Karpas-422 (cell line): ENCODE data around the gene OR10A5. TPM values are rescaled to one million over a fixed set of nuclear protein-coding genes. Genes with fewer than 3 reads are reported as not detected.
A peak's percentile ranks its signal among the peaks of the same experiment; 100 is the strongest.
"Not testable (repeated sequence)": the region's sequence is repeated elsewhere in the genome, so short reads cannot be mapped to it uniquely, and the experiment has no call there.

ENCODE experiments used
- DNase-seq: peaks from one replicate; pipeline ENCODE4 v3.0.0-alpha.2; 2015
- H2AFZ ChIP-seq: fragments of 200-600 bp; sonication (generic); 2 replicates; pipeline ENCODE4 v1.6.1; 2014; ENCODE audit warnings: antibody characterized with exemption, low read length, mixed read lengths
- H3K27ac ChIP-seq: fragments of 200-600 bp; sonication (generic); 2 replicates; pipeline ENCODE4 v1.5.1; 2014; ENCODE audit warnings: mild to moderate bottlenecking, low read length, moderate library complexity
- H3K27me3 ChIP-seq: fragments of 200-600 bp; sonication (generic); 2 replicates; pipeline ENCODE4 v1.6.1; 2014; ENCODE audit warnings: low read length, mixed read lengths
- H3K36me3 ChIP-seq: fragments of 200-600 bp; sonication (generic); 2 replicates; pipeline ENCODE4 v1.6.1; 2014; ENCODE audit warnings: low read length, mixed read lengths; ENCODE audit not compliant: insufficient read depth
- H3K4me1 ChIP-seq: fragments of 200-600 bp; sonication (generic); 2 replicates; pipeline ENCODE4 v1.6.1; 2014; ENCODE audit warnings: mild to moderate bottlenecking, low read length, mixed read lengths
- H3K4me2 ChIP-seq: fragments of 200-600 bp; sonication (generic); 2 replicates; pipeline ENCODE4 v1.6.1; 2014; ENCODE audit warnings: low read length, low read depth, mild to moderate bottlenecking; ENCODE audit not compliant: poor library complexity, severe bottlenecking
- H3K4me3 ChIP-seq: fragments of 200-600 bp; sonication (generic); 2 replicates; pipeline ENCODE4 v1.5.1; 2014; ENCODE audit warnings: mild to moderate bottlenecking, antibody characterized with exemption, low read length, mixed read lengths
- H3K79me2 ChIP-seq: fragments of 200-600 bp; sonication (generic); 2 replicates; pipeline ENCODE4 v1.6.1; 2014; ENCODE audit warnings: mild to moderate bottlenecking, low read length, mixed read lengths
- H3K9ac ChIP-seq: fragments of 200-600 bp; sonication (generic); 2 replicates; pipeline ENCODE4 v1.6.0; 2014; ENCODE audit warnings: low read length
- H3K9me2 ChIP-seq: fragments of 200-600 bp; sonication (generic), shearing (Covaris generic); replicated peaks from 2 replicates; pipeline ENCODE4 v1.6.0; 2014; ENCODE audit warnings: mild to moderate bottlenecking, low read length, moderate library complexity; ENCODE audit not compliant: insufficient read depth
- H3K9me3 ChIP-seq: fragments of 300-700, 200-600 bp; sonication (generic); 2 replicates; pipeline ENCODE4 v1.6.1; 2014; ENCODE audit warnings: low read length, mixed read lengths
- H4K20me1 ChIP-seq: fragments of 200-600 bp; sonication (generic); 2 replicates; pipeline ENCODE4 v1.6.1; 2014; ENCODE audit warnings: mild to moderate bottlenecking, antibody characterized with exemption, low read length, low read depth; ENCODE audit not compliant: insufficient read depth
- total RNA-seq: library from RNA; depleted of rRNA; stranded (reverse); fragments of >200 nt; shearing (Covaris generic); gene quantifications from 2 replicates; pipeline ENCODE4 v1.2.3, GENCODE V29; 2014; ENCODE audit warnings: low replicate concordance; rRNA removed

Gene OR10A5, protein sequence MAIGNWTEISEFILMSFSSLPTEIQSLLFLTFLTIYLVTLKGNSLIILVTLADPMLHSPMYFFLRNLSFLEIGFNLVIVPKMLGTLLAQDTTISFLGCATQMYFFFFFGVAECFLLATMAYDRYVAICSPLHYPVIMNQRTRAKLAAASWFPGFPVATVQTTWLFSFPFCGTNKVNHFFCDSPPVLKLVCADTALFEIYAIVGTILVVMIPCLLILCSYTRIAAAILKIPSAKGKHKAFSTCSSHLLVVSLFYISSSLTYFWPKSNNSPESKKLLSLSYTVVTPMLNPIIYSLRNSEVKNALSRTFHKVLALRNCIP
- total RNA-seq = not detected in 2 replicates

GRCh38 chr11:6845383-6845782 is at the start of gene OR10A5:
TSS of gene OR10A5 (plus strand) at chr11:6845683. CDS start at chr11:6845683, 0 bp downstream.
- Histone ChIP-seq H3K9me3 (no peaks in the 10 kb centered on the region), H2AFZ (no peak within 1 kb of the TSS), H3K9me2 (no peaks in the 10 kb centered on the region), H3K36me3 (no peaks in the 10 kb centered on the region), H3K27ac (no peak within 1 kb of the TSS), H3K4me1 (no peaks in the 10 kb centered on the region), H3K27me3 (no peaks in the 10 kb centered on the region), H3K4me2 (no peak within 1 kb of the TSS), H3K79me2 (no peaks in the 10 kb centered on the region), H4K20me1 (no peaks in the 10 kb centered on the region), H3K4me3 (no peak within 1 kb of the TSS), H3K9ac (no peak within 1 kb of the TSS)
- DNase-seq = no peak

DNA sequence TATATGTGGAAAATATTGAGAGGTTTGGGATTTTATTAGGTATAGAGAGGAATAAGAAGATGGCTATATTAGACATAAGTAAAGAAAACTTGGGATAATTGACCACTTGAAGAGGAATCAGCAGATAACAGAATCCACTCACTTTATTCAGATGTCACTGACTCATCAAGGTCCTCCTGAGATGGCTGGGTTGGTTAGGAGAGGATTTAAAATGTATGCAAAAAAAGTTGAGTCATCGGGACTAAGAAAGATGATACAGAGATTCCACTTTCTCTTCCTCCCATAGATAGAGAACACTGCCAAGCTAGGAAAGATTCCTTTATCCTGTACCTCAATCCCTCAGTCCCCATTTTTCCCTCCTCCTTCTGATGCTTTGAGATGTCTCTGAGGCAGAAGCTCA is 46.1 kb upstream of the OR10A5 start, which contains the start of gene OR6A2:
Gene OR6A2, minus strand, starts transcription at position 288 of the 400 bp plus-strand sequence. CDS start 3,981 bp downstream, outside the sequence.
- Histone ChIP-seq H3K79me2 (no peaks in the 10 kb centered on the region), H3K27ac (no peak within 1 kb of the TSS), H2AFZ (no peak within 1 kb of the TSS), H3K4me1 (no peaks in the 10 kb centered on the region), H3K9ac (no peak within 1 kb of the TSS), H3K27me3 (no peaks in the 10 kb centered on the region), H3K9me3 (no peaks in the 10 kb centered on the region), H3K9me2 (no peaks in the 10 kb centered on the region), H4K20me1 (no peaks in the 10 kb centered on the region), H3K36me3 (no peaks in the 10 kb centered on the region), H3K4me2 (no peak within 1 kb of the TSS), H3K4me3 (no peak within 1 kb of the TSS)
- no peak for DNase-seq

- not testable (repeated sequence) for H2AFZ ChIP-seq, DNase-seq, H3K9me3 ChIP-seq, H4K20me1 ChIP-seq, H3K4me3 ChIP-seq, H3K36me3 ChIP-seq, H3K9ac ChIP-seq, H3K4me2 ChIP-seq, H3K79me2 ChIP-seq, H3K4me1 ChIP-seq, H3K9me2 ChIP-seq, H3K27ac ChIP-seq, H3K27me3 ChIP-seq
Measured at GRCh38 chr11:6801075-6801474, 44.4 kb upstream of the OR10A5 start.

DNA sequence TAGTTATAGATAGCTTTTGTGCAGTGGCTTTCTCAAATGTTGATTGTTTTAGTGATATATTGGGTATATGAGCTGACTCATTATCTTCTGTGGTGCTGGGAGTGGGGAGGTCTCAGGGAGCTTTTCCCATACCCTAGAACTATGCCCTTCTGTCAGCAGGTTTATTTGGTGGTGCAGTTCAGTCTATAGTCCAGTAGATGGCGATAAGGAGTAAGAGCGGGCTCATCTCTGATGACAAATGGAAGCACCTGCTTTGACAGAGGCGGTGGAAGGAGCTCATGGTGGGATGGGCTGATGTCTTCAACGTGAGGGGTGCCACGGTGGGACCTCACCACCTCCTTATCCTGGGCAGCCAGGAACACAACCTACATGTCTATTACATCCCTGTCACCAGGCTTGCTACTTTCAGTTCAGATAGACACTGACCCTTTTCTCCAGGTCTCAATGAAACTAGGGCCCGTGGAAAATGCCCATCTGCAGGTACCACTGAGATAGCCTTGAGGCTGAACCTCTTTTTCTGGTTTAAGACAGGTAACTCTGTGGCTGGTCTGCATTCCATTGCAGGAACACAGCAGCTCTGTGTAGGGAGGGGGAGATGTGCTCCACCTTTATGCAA is 33.0 kb upstream of the OR10A5 start:
- Histone ChIP-seq H3K9ac (no peak overlapping the region), H3K27ac (no peak overlapping the region), H3K36me3 (no peaks in the 10 kb centered on the region), H3K79me2 (no peaks in the 10 kb centered on the region), H2AFZ (no peak overlapping the region), H3K4me1 (no peaks in the 10 kb centered on the region), H3K27me3 (no peaks in the 10 kb centered on the region), H4K20me1 (no peaks in the 10 kb centered on the region), H3K9me2 (no peaks in the 10 kb centered on the region), H3K4me3 (no peak overlapping the region), H3K9me3 (no peaks in the 10 kb centered on the region), H3K4me2 (no peak overlapping the region)
- DNase-seq = peak; percentile 86

DNA sequence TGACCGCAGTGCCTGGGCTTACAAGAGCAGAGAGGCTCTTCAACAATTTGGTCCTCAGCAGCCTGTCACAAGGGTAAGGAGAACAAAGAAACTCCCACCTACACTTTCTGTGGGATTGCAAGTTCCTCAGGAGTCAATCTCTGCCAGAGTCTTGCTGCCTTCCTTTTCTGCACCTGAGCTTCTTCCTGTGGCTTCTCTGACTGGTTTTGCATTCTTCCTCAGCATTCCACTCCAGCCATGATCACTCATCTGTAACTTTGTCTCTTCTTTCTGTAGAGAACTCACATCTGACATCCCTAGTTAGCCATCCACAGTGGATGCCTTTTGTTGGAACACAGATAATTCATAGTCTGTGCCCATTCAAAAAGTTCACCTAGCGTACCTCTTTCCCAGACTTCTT is 31.8 kb upstream of the OR10A5 start:
- Histone ChIP-seq H3K79me2 (no peaks in the 10 kb centered on the region), H3K9me3 (no peaks in the 10 kb centered on the region)

GRCh38 chr11:6817694-6818093 is 27.8 kb upstream of the OR10A5 start:
- DNase-seq = peak; percentile 45
- Histone ChIP-seq H3K36me3 (no peaks in the 10 kb centered on the region), H2AFZ (no peak overlapping the region), H3K27ac (no peak overlapping the region), H3K27me3 (no peaks in the 10 kb centered on the region), H3K9me2 (no peaks in the 10 kb centered on the region), H3K4me1 (no peaks in the 10 kb centered on the region), H3K79me2 (no peaks in the 10 kb centered on the region), H3K4me3 (no peak overlapping the region), H3K4me2 (no peak overlapping the region), H3K9ac (no peak overlapping the region), H4K20me1 (no peaks in the 10 kb centered on the region), H3K9me3 (no peaks in the 10 kb centered on the region)

More for the DNA sequence above, 31.8 kb upstream of the OR10A5 start:
- Histone ChIP-seq H3K36me3 (no peaks in the 10 kb centered on the region), H3K27ac (no peak overlapping the region), H3K27me3 (no peaks in the 10 kb centered on the region), H3K4me1 (no peaks in the 10 kb centered on the region), H3K4me3 (no peak overlapping the region), H3K9ac (no peak overlapping the region), H3K9me2 (no peaks in the 10 kb centered on the region), H4K20me1 (no peaks in the 10 kb centered on the region), H2AFZ (no peak overlapping the region), H3K4me2 (no peak overlapping the region)
- no peak for DNase-seq

DNA sequence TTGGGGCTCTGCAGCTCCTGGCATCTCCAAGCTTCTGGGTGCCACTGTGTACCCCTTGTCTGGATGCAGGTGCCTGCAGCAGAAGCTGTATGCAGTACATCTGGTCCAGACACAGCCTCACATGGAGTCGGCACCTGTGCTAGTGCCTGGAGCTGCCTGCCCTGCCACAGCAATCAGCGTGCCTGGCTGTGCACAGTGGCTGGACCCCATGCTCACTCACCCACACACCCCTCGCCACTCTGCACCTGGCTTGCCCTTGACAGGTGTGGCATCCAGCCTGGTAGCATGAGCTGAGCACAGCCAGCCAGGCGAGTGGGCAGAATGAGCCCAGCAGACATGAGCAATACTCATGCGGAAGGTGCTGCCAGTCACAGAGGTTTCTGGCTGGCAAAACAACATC is 26.5 kb upstream of the OR10A5 start:
- Histone ChIP-seq H3K9me3 (no peaks in the 10 kb centered on the region), H3K36me3 (no peaks in the 10 kb centered on the region), H3K4me3 (no peak overlapping the region), H2AFZ (no peak overlapping the region), H3K4me1 (no peaks in the 10 kb centered on the region), H3K79me2 (no peaks in the 10 kb centered on the region), H3K9ac (no peak overlapping the region), H3K9me2 (no peaks in the 10 kb centered on the region), H3K27ac (no peak overlapping the region), H3K27me3 (no peaks in the 10 kb centered on the region), H3K4me2 (no peak overlapping the region), H4K20me1 (no peaks in the 10 kb centered on the region)
- no peak for DNase-seq

GRCh38 chr11:6824136-6824823 is 21.2 kb upstream of the OR10A5 start:
- no peak for DNase-seq
- H2AFZ ChIP-seq = no peak overlapping the region
- no peaks in the 10 kb centered on the region for H3K36me3 ChIP-seq

More at GRCh38 chr11:6824136-6824823, 21.2 kb upstream of the OR10A5 start:
- Histone ChIP-seq H3K79me2 (no peaks in the 10 kb centered on the region), H3K9ac (no peak overlapping the region), H3K27me3 (no peaks in the 10 kb centered on the region), H3K4me1 (no peaks in the 10 kb centered on the region), H3K4me2 (no peak overlapping the region), H3K9me3 (no peaks in the 10 kb centered on the region), H4K20me1 (no peaks in the 10 kb centered on the region), H3K27ac (no peak overlapping the region), H3K4me3 (no peak overlapping the region), H3K9me2 (no peaks in the 10 kb centered on the region)
